Pancreas (tissue), 10 donors: ENCODE results near the gene PCCB. TPM values are rescaled to one million over a fixed set of nuclear protein-coding genes. Genes with fewer than 3 reads are reported as not detected.
A peak's percentile ranks its signal among the peaks of the same experiment; 100 is the strongest.

Experiments used
- ATAC-seq, 4 donors: fragments of 200-7000 bp; cut with Tn5 transposase; one replicate each; pipeline versions ENCODE4 v1.8.0 to v1.9.1; 2020; ENCODE audit warnings: mild to moderate bottlenecking in 4 of 4, moderate library complexity in 4 of 4
- DNase-seq, 6 donors: peaks; one replicate each; pipeline ENCODE4 v3.0.0-alpha.2; 2020
- FAIRE-seq: peaks from 2 replicates; lab custom pipeline; 2012; peaks lifted over from hg19 to GRCh38; lab: Jason Lieb, UNC
- H3K27ac ChIP-seq, 4 donors: fragments of 200-600 bp; sonication (generic); 1 replicate in 3 of 4; 2 replicates in 1 of 4; pipeline versions ENCODE4 v1.5.0 to v1.8.0; 2020
- H3K27me3 ChIP-seq, 4 donors: fragments of 200-600 bp; one replicate each; pipeline ENCODE4 v1.8.0; 2021
- H3K36me3 ChIP-seq, 3 donors: fragments of 200-600 bp; sonication (generic) in 1 of 3; one replicate each; pipeline versions ENCODE4 v1.5.0 to v1.8.0; 2020 to 2021
- H3K4me1 ChIP-seq, 3 donors: fragments of 200-600 bp; one replicate each; pipeline ENCODE4 v1.8.0; 2021
- H3K4me3 ChIP-seq, 4 donors: fragments of 200-600 bp; sonication (generic) in 2 of 4; one replicate each; pipeline versions ENCODE4 v1.5.0 to v1.8.0; 2020 to 2021
- H3K9me3 ChIP-seq, 4 donors: fragments of 200-600 bp; one replicate each; pipeline ENCODE4 v1.8.0; 2021
- WGBS, 2 donors: extraction: QIAGEN DNeasy Blood & Tissue Kit; methylation state at CpG; one replicate each; pipeline ENCODE4 v1.1.7; 2013; 5-methylcytosine and 5-hydroxymethylcytosine counted together
- intact Hi-C, 3 donors: fragments of 100-400 bp; cut with DNase I; formaldehyde crosslinking; loops; one replicate each; pipeline versions ENCODE4 v1.11.1 to v1.14.2; 2022
- polyA plus RNA-seq, 2 donors: library from polyadenylated mRNA; stranded (reverse); fragments of 200-250 nt; gene quantifications; one replicate each; pipeline ENCODE4 v1.2.3, GENCODE V29; 2013
- total RNA-seq, 6 donors: library from RNA; stranded (reverse); fragmentation: NEBNext Ultra II Directional in 4 of 6; extraction: Animal tissue kit (Norgen Biotek cat#: 25700) in 4 of 6; gene quantifications; one replicate each; pipeline versions ENCODE4 v1.2.1 to v1.2.4, GENCODE V29; 2021 to 2023
- TF ChIP-seq, protein P1 (sequence below), 4 donors: fragments of 200-600 bp; sonication (generic) in 3 of 4; IDR thresholded peaks; one replicate each; pipeline versions ENCODE4 v1.5.0 to v1.8.0; 2021; ENCODE audit warnings: antibody characterized with exemption in 4 of 4
- donor health status: healthy with polysubstance abuse.
- donor health status: DM: no; HTN: no; CAD: no; lungs with moderate emphysema.
- donor health status: DM: no; HTN: no; CAD: no.
- donor health status: control.
- donor health status: control.
- donor health status: Bipolar disorder and iron deficiency.
- donor health status: DM: yes; HTN: yes; CAD: no.
- donor health status: DM: no; HTN: no; CAD: no.
- donor health status: DM: no; HTN: no; CAD: no.
- donor health status: DM: yes; HTN: yes; CAD: no.

Gene PCCB
- total and polyA plus RNA-seq, 8 donors: 8.9 to 24.9 (median 14.7) TPM

DNA sequence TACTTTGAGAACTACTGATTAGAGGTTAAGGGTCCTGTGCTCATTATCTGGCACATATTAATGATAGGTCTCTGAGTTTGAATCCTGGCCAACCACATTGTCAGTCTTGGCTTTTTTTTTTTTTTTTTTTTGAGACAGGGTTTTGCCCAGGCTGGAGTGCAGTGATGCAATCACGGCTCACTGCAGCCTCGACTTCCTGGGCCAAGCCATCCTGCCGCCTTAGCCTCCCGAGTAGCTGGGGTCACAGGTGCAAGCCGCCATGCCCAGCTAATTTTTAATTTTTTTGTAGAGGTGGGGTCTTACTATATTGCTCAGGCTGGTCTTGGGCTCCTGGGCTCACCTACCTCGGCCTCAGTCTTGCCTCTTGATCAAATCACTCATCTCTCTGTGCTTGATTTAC, 547 bp upstream of the PCCB start:
- no peak for ATAC-seq

DNA sequence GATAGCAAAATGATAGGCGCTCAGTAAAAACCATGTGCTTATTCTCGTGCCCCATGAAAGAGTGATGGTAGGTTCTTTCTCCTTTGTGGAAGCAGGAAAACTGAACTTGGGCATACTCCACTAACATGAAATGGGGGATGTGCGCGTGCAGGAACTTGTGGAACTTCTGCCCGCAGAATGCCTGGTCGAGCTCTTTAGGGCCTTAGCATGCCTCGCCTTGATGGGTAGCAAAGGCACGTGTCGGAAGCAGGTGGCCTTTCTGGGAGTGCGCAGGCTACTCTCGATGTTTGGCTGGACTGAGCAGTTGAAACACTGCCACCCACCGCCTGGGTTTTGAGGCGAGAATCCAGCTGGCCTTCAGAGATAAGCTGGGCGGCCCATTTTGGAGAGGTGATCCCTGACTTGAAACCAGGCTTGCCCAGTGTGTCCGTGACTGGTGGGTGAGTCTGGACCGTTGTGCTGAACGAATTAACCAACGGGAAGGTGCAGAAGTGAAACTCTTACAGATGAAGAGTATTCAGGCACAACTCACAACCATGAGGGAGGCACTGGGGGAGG, 842 bp downstream of the PCCB start:
- H3K4me3 ChIP-seq: peak overlapping the region; percentile 43 to 87 (median 60)
- intact Hi-C loops: no loop called here
- ATAC-seq (peak; percentile 51 to 75 (median 69)), FAIRE-seq (no peak), DNase-seq (peak; percentile 70 to 83 (median 76))
- H3K4me1 ChIP-seq: peaks cover 0 to 9% (median 6%) of the 10 kb centered on the region in 3 donors
- no peaks in the 10 kb centered on the region for H3K9me3 ChIP-seq
- no peaks in the 10 kb centered on the region for H3K36me3 ChIP-seq
- TF ChIP-seq, protein P1, sequence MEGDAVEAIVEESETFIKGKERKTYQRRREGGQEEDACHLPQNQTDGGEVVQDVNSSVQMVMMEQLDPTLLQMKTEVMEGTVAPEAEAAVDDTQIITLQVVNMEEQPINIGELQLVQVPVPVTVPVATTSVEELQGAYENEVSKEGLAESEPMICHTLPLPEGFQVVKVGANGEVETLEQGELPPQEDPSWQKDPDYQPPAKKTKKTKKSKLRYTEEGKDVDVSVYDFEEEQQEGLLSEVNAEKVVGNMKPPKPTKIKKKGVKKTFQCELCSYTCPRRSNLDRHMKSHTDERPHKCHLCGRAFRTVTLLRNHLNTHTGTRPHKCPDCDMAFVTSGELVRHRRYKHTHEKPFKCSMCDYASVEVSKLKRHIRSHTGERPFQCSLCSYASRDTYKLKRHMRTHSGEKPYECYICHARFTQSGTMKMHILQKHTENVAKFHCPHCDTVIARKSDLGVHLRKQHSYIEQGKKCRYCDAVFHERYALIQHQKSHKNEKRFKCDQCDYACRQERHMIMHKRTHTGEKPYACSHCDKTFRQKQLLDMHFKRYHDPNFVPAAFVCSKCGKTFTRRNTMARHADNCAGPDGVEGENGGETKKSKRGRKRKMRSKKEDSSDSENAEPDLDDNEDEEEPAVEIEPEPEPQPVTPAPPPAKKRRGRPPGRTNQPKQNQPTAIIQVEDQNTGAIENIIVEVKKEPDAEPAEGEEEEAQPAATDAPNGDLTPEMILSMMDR (IDR thresholded peaks at IDR 0.05): no peak
- 3% methylated on average over 18 of the region's 18 CpGs for WGBS, 2 donors
- H3K27ac ChIP-seq: peak overlapping the region; percentile 88 to 92 (median 90)
- H3K27me3 ChIP-seq: no peaks in the 10 kb centered on the region

More for the DNA sequence above, 547 bp upstream of the PCCB start:
- H3K4me1 ChIP-seq: peaks cover 0 to 9% (median 6%) of the 10 kb centered on the region in 3 donors
- no peaks in the 10 kb centered on the region for H3K36me3 ChIP-seq
- peak overlapping the region; percentile 88 to 92 (median 90) for H3K27ac ChIP-seq
- TF ChIP-seq, protein P1 (IDR thresholded peaks at IDR 0.05): no peak
- no peaks in the 10 kb centered on the region for H3K9me3 ChIP-seq
- peak overlapping the region; percentile 43 to 87 (median 60) for H3K4me3 ChIP-seq
- no peaks in the 10 kb centered on the region for H3K27me3 ChIP-seq
- peak in 1 of 6 donors; percentile 12 for DNase-seq
- WGBS, 2 donors: 83 to 90% methylated on average over 6 of the region's 6 CpGs
- intact Hi-C loops: no loop called here
- no peak for FAIRE-seq

DNA sequence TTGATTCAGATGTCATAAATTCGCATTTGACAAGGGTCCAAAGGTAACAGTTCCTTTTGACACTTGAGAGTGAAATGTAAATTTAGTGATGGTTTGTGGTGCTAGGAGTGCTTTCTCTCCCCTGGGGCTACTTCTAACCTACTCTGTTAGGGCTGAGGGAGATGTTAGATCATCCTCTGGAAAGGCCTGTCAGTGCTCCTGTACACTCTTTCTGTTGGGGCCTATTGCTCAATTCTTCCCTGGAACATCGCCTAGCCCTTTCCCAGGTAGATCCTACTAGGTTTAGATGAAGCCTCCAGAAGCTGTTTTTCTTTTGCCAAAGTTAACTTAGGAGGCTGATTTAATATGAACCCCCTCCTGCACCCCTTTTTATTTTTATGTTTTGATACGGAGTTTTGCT, 1.4 kb downstream of the PCCB start:
- peaks cover 0 to 9% (median 6%) of the 10 kb centered on the region in 3 donors for H3K4me1 ChIP-seq
- 59 to 64% methylated on average over 3 of the region's 3 CpGs for whole genome bisulfite sequencing, 2 donors
- no peaks in the 10 kb centered on the region for H3K27me3 ChIP-seq
- FAIRE-seq (no peak), ATAC-seq (no peak), DNase-seq (no peak)
- no peaks in the 10 kb centered on the region for H3K36me3 ChIP-seq
- intact Hi-C loops: no loop called here
- no peaks in the 10 kb centered on the region for H3K9me3 ChIP-seq
- peak overlapping the region in 1 of 4 donors; percentile 87 for H3K4me3 ChIP-seq
- TF ChIP-seq, protein P1 (IDR thresholded peaks at IDR 0.05): no peak
- H3K27ac ChIP-seq: peak overlapping the region; percentile 88 to 92 (median 90)

DNA sequence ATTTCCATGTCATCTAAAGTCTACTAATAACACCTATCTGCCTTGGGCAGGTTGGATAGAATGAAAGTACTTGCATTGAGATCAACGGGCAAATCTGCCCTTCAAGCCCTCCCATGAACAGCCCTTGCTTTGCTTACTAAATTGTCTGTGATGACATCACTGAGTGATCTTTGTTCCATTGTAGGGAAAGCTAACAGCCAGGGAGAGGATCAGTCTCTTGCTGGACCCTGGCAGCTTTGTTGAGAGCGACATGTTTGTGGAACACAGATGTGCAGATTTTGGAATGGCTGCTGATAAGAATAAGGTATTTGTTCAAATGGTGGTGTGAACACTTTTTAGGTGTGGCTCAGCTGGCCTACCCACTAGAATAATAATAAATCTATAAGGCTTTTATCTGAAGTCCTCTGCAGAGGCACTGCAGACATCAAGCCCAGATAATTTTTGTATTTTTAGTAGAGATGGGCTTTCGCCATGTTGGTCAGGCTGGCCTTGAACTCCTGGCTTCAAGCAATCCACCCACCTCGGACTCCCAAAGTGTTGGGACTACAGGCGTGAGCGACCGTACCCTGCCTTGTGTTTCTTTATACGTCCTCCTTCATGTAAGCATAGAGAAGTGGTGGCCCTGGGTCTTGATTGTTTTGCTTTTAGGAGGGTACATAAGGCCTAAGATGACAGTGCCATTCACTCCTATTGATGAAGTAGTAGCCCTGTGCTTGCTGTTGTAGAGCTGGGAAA, 5.7 kb downstream of the PCCB start:
- Histone ChIP-seq H3K9me3 (no peaks in the 10 kb centered on the region), H3K27ac (no peak overlapping the region), H3K4me1 (peaks cover 0 to 9% (median 6%) of the 10 kb centered on the region in 3 donors), H3K4me3 (no peak overlapping the region), H3K27me3 (no peaks in the 10 kb centered on the region), H3K36me3 (peaks cover 0 to 9% (median 5%) of the 10 kb centered on the region in 3 donors)
- intact Hi-C loops: no loop called here
- WGBS, 2 donors: 90 to 93% methylated on average over 8 of the region's 8 CpGs
- ATAC-seq (no peak), DNase-seq (no peak), FAIRE-seq (no peak)
- TF ChIP-seq, protein P1 (IDR thresholded peaks at IDR 0.05): no peak
